ENCODE results near the gene SMAD7.
A peak's percentile ranks its signal among the peaks of the same experiment; 100 is the strongest.

SMAD7 gene

GRCh38 chr18:48913201-48913600, 37.6 kb downstream of the SMAD7 start:
- peak; percentile 27 for DNase-seq

- DNase-seq, result no peak
Observed at GRCh38 chr18:48910972-48911545, 39.7 kb downstream of the SMAD7 start.

GRCh38 chr18:48909721-48910120, 41.0 kb downstream of the SMAD7 start:
- DNase-seq, result no peak

GRCh38 chr18:48908916-48909315, 41.8 kb downstream of the SMAD7 start:
- DNase-seq, result no peak

DNA sequence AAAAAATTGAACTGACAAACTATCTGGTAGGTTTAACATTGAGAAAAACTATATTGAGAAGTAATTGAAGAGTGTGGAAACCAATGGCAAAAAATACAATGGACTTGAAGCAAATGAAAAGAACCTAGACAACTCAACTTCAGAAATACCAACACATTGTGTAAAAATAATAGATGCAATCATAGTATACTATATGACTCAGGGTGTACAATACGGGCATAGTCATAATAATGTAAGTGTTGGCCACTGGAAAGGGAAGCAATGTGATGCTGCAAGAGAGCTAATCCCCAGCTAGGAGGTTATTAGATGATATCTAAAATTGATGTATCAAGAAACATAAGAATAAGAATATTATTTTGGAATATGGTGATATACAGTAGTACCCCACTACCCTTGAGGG, 45.3 kb downstream of the SMAD7 start:
- no peak for DNase-seq

GRCh38 chr18:48904847-48905394, 45.8 kb downstream of the SMAD7 start:
- no peak for DNase-seq

DNA sequence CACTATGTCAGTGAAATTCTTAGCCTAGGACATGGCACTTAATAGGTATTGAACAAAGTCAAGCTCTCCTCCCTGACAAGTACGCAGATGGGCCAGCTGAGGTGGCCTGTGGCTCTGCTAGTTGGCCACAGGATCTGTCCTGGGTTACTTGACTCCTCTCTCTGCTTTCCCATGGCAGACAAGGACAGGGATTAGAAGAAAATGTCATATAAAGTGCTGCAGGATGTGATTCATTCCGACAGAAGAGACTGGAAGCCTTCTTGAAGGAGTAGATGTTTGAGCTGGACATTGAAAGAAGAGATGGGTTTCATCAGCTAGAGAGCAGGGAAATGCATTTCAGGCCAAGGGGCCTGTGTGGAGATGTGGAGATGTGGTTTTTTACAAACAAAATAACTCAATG, 46.7 kb downstream of the SMAD7 start:
- no peak for DNase-seq

- DNase-seq, result no peak
Observed at GRCh38 chr18:48902856-48903601, 47.7 kb downstream of the SMAD7 start.

- DNase-seq, result peak; percentile 96
Observed at GRCh38 chr18:48902023-48902855, 48.5 kb downstream of the SMAD7 start.

DNA sequence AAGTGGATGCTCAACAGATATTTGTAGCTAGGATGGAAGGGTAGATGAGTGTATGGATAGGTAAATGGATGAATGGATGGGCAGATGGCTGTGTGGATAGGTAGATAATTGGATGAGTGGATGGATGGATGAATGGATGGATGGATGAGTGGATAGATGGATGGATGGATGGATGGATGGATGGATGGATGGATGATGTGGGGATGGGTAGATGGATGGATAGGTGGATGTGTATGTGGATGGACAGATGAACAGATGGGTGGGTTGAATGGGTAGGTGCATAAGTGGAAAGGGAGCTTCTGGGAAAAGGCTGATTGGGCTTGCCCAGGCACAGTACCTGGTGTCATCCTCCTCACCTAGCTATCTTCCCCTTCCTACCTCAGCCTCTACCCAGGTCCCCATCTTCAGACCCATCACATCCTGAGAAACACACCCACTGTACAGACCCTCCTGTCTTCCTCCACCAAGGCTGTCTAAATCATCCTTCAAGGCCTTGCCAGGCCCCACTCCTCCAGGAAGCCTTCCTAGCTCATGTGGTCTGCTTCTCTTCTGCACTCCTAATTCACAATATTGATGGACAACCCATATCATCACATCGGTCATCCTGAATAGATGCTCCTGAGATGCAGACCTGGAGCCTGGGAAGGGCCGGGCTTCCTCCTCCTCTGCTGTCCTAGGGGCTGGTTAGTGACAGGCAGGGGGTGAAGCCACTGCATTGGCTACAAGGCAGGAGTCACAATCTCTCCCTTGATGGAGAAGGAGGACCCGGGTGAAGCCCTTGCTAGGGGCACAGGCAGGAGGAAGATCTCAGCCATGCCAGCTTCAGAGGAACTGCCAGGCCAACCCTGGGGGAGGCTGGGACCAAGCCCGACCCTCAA, 49.4 kb downstream of the SMAD7 start:
- DNase-seq, result no peak

DNA sequence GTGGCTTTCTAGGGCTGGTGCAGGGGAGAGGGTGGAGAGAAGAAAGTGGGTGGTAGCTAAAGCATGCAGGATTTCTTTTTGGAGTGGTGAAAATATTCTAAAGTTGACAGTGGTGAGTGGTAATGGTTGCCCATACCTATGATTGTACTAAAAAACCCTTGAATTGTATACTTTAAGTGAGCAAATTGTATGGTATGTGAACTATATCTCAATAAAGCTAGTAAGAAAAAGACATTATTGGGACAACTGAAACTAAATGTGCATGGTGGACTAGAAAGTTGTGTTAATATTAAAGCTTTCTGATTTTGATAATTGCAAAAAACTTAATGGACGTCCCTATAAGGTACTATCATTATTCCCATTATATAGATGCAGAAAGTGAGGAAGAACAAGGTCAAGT, 50.3 kb downstream of the SMAD7 start:
- no peak for DNase-seq

DNA sequence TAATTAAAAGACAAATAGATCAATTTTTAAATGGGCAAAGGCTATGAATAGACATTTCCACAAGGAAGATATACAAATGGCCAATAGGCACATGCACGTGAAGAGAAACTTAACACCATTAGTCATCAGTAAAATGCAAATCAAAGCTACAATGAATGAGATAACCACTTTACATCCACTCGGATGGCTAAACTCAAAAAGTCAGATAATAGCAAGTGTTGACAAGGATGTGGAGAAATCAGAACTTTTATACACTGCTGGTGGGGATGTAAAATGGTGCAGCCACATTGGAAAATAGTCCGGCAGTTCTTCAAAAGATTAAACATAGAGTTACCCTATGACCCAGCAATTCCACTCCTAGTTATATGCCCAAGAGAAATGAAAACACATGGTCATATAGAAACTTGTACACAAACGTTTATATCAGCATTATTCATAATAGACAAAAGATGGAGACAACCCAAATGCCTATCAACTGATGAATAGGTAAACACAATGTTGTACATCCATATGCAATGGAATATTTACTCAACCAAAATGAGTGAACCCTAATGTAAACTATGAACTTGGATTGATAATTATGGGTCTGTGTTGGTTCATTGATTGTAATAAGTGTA, 51.1 kb downstream of the SMAD7 start:
- DNase-seq, result no peak

GRCh38 chr18:48898521-48898920, 52.2 kb downstream of the SMAD7 start:
- DNase-seq, result no peak

- no peak for DNase-seq
Observed at GRCh38 chr18:48897531-48897930, 53.2 kb downstream of the SMAD7 start.

DNA sequence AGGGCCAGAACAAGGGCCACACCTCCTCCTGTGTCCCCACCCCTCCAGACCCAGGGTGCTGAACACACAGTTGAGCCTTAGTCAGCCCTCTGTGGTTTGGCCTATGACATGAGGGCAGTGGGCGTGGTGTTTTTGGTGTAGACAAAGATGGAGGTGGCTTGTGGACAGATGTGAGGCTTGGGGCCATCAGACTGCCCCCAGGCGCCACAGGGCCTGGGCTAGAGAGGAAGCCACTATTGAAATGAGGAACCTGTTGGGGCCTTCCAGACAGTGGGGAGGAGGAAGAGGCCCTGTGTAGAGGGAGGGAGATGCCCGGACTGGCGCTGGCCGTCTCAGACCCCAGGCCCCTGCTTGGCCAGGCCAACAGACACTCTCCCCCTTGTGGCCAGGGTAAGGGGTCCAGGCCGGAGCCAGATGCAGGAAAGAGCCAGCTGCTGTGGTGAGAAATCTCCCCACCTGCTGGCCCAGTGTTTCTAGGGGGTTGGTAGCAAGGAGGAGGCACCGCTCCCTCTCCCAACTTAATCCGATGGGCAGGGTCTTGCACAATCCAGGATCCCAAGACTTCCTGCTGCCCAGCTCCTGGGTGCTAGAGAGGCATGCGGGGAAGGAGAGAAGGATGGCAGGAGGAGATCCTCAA, 53.8 kb downstream of the SMAD7 start:
- DNase-seq, result no peak

- no peak for DNase-seq
Observed at GRCh38 chr18:48896326-48896874, 54.4 kb downstream of the SMAD7 start.

DNA sequence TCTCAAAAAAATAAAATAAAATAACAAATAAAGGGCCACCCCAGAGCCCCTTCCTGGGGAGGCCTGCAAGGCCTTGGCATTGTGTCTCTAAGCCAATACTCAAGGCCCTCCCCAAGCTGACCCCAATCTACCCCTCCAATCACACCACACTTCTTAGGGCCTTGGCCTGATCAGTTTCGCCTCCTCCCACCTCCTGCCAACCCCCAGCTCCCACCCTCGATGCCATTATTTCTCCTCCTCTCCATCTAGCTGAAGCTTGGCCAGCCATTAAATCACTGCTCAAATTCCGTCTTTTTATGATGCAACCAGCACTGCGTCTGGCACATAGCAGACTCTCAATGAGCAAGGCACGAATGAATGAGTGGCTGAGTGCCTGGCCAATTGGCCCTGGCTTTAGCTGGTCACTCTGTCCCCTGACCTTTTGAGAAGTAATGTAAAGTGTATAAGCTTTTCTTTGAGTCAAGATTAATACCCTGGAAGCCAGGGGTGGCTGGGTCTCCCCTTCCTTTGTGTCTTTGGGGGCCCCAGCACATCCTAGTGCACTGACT, 55.9 kb downstream of the SMAD7 start:
- DNase-seq, result no peak

GRCh38 chr18:48893608-48894600, 56.9 kb downstream of the SMAD7 start:
- DNase-seq, result no peak

- DNase-seq, result no peak
Observed at GRCh38 chr18:48893061-48893607, 57.6 kb downstream of the SMAD7 start.
